GDM1 (cell line): ENCODE data around the gene NQO1.

Source experiments
- DNase-seq: peaks from one replicate; lab custom pipeline; 2025; lab: John Stamatoyannopoulos, UW

Gene NQO1

GRCh38 chr16:69706256-69706974 is 19.9 kb downstream of the NQO1 start:
- no peak for DNase-seq

GRCh38 chr16:69703638-69704037 is 22.7 kb downstream of the NQO1 start:
- DNase-seq = no peak

GRCh38 chr16:69701866-69702265 is 24.5 kb downstream of the NQO1 start:
- DNase-seq = no peak

GRCh38 chr16:69701452-69701851 is 24.9 kb downstream of the NQO1 start:
- no peak for DNase-seq

- DNase-seq = no peak
Observed at GRCh38 chr16:69699915-69700314, 26.4 kb downstream of the NQO1 start.

GRCh38 chr16:69698404-69698803 is 28.0 kb downstream of the NQO1 start:
- DNase-seq = no peak

GRCh38 chr16:69693916-69694315 is 32.4 kb downstream of the NQO1 start:
- no peak for DNase-seq

- DNase-seq = no peak
Observed at GRCh38 chr16:69691980-69692911, 34.1 kb downstream of the NQO1 start.

GRCh38 chr16:69688589-69688988 is 37.8 kb downstream of the NQO1 start:
- DNase-seq = no peak

- DNase-seq = no peak
Observed at GRCh38 chr16:69680358-69680757, 46.0 kb downstream of the NQO1 start.

GRCh38 chr16:69672998-69673713 is 53.2 kb downstream of the NQO1 start:
- DNase-seq = no peak

- DNase-seq = no peak
Observed at GRCh38 chr16:69672315-69672997, 53.9 kb downstream of the NQO1 start.

GRCh38 chr16:69669577-69669976 is 56.8 kb downstream of the NQO1 start:
- DNase-seq = no peak

- DNase-seq = no peak
Observed at GRCh38 chr16:69663846-69664245, 62.5 kb downstream of the NQO1 start.

GRCh38 chr16:69662901-69663300 is 63.5 kb downstream of the NQO1 start:
- DNase-seq = no peak

- DNase-seq = no peak
Observed at GRCh38 chr16:69660166-69660565, 66.2 kb downstream of the NQO1 start.
